Skeletal muscle tissue (tissue), 4 donors: ENCODE measurements around the gene ADAT3. TPM values are rescaled to one million over a fixed set of nuclear protein-coding genes. Genes with fewer than 3 reads are reported as not detected.

Experiments used
- H3K27ac ChIP-seq: one replicate; pipeline ENCODE4 v1.7.0; 2013; ENCODE audit warnings: mild to moderate bottlenecking, low read depth, low read length, inconsistent platforms
- H3K27me3 ChIP-seq, 3 donors: one replicate each; pipeline ENCODE4 v1.7.0; 2013; ENCODE audit warnings: low read length in 3 of 3; ENCODE audit not compliant: control insufficient read depth in 3 of 3, insufficient read depth in 3 of 3
- H3K36me3 ChIP-seq, 3 donors: one replicate each; pipeline ENCODE4 v1.7.0; 2013; ENCODE audit warnings: low read length in 3 of 3; ENCODE audit not compliant: control insufficient read depth in 3 of 3, insufficient read depth in 3 of 3
- H3K4me1 ChIP-seq, 3 donors: one replicate each; pipeline ENCODE4 v1.7.0; 2013; ENCODE audit warnings: low read length in 3 of 3, mild to moderate bottlenecking in 3 of 3; ENCODE audit not compliant: control insufficient read depth in 3 of 3, insufficient read depth in 3 of 3
- H3K4me3 ChIP-seq, 3 donors: one replicate each; pipeline ENCODE4 v1.7.0; 2013; ENCODE audit warnings: low read length in 3 of 3
- H3K9ac ChIP-seq, 3 donors: one replicate each; pipeline ENCODE4 v1.7.0; 2013; ENCODE audit warnings: low read length in 3 of 3, mild to moderate bottlenecking in 3 of 3, moderate library complexity in 2 of 3, low read depth in 1 of 3
- H3K9me3 ChIP-seq, 3 donors: one replicate each; pipeline ENCODE4 v1.7.0; 2013; ENCODE audit warnings: low read length in 3 of 3; ENCODE audit not compliant: control insufficient read depth in 3 of 3
- total RNA-seq: library from RNA; depleted of rRNA; stranded (reverse); fragments of >200 nt; gene quantifications from one replicate; pipeline ENCODE4 v1.2.3, GENCODE V29; 2014
- donor health status: Osteomylitis.

ADAT3 gene
- total RNA-seq, 1 donor from 2014 or later = 1.0 TPM

GRCh38 chr19:1921825-1922224, 16.6 kb downstream of the ADAT3 start:
- no peaks in the 10 kb centered on the region for H3K27me3 ChIP-seq
- no peak overlapping the region for H3K9ac ChIP-seq
- H3K9me3 ChIP-seq = no peaks in the 10 kb centered on the region
- H3K36me3 ChIP-seq = peaks cover 32 to 45% (median 34%) of the 10 kb centered on the region in 3 donors
- H3K4me3 ChIP-seq = no peak overlapping the region
- no peak overlapping the region for H3K27ac ChIP-seq
- H3K4me1 ChIP-seq = no peaks in the 10 kb centered on the region

GRCh38 chr19:1922803-1923202, 17.6 kb downstream of the ADAT3 start:
- Histone ChIP-seq H3K27ac (no peak overlapping the region), H3K27me3 (no peaks in the 10 kb centered on the region), H3K36me3 (peaks cover 30 to 42% (median 32%) of the 10 kb centered on the region in 3 donors), H3K9ac (no peak overlapping the region), H3K4me3 (no peak overlapping the region), H3K4me1 (no peaks in the 10 kb centered on the region), H3K9me3 (no peaks in the 10 kb centered on the region)

GRCh38 chr19:1923319-1923718, 18.1 kb downstream of the ADAT3 start:
- no peaks in the 10 kb centered on the region for H3K9me3 ChIP-seq
- no peaks in the 10 kb centered on the region for H3K27me3 ChIP-seq
- no peak overlapping the region for H3K9ac ChIP-seq
- peaks cover 25 to 37% (median 30%) of the 10 kb centered on the region in 3 donors for H3K36me3 ChIP-seq
- H3K4me1 ChIP-seq = no peaks in the 10 kb centered on the region
- H3K27ac ChIP-seq = no peak overlapping the region
- no peak overlapping the region for H3K4me3 ChIP-seq

DNA sequence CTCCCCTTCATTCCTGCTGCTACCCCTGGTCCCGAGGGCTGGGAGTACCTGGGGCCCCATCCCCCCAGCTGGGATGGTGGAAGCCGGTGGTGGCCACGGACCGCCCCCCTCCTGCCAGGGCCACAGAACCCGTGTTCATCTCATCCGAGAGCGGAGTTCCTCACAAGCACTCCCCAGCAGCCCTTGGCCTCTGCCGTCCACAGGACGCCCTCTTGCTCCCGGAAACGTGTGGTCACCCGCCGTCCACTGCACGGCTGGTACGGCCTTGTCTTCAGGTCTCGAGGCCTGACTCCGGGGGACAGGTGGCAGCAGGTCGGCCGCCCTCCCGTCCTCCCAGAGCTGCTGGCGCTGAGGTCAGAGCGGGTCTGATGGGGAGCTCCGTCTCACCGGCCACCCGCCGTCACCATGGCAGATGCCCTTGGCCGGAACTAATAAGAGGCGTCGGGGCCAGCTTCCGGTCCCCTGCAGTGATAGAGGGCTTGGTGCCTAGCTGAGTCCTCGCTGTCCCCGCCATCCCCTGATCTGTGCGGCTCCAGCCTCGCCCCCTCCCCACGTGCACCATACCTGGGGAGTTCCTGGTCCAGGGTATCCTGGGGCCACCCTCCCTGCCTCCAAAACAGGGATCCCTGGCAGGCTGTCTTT, 19.2 kb downstream of the ADAT3 start:
- no peak overlapping the region for H3K9ac ChIP-seq
- H3K27me3 ChIP-seq = no peaks in the 10 kb centered on the region
- peaks cover 21 to 36% (median 23%) of the 10 kb centered on the region in 3 donors for H3K36me3 ChIP-seq
- H3K4me1 ChIP-seq = peaks cover 4% of the 10 kb centered on the region in 3 donors
- no peaks in the 10 kb centered on the region for H3K9me3 ChIP-seq
- no peak overlapping the region for H3K27ac ChIP-seq
- no peak overlapping the region for H3K4me3 ChIP-seq

GRCh38 chr19:1925544-1925943, 20.3 kb downstream of the ADAT3 start:
- H3K4me1 ChIP-seq = peaks cover 11 to 12% (median 12%) of the 10 kb centered on the region in 3 donors
- peaks cover 15 to 28% (median 17%) of the 10 kb centered on the region in 3 donors for H3K36me3 ChIP-seq
- H3K27me3 ChIP-seq = peaks cover 0 to 4% (median 3%) of the 10 kb centered on the region in 3 donors
- H3K9ac ChIP-seq = no peak overlapping the region
- no peak overlapping the region for H3K4me3 ChIP-seq
- H3K27ac ChIP-seq = no peak overlapping the region
- no peaks in the 10 kb centered on the region for H3K9me3 ChIP-seq

GRCh38 chr19:1929021-1929742, 24.0 kb downstream of the ADAT3 start:
- Histone ChIP-seq H3K4me1 (peaks cover 11 to 12% (median 12%) of the 10 kb centered on the region in 3 donors), H3K27ac (no peak overlapping the region), H3K9ac (peak overlapping the region; percentile 10 to 74 (median 58)), H3K27me3 (peaks cover 0 to 4% (median 3%) of the 10 kb centered on the region in 3 donors), H3K9me3 (no peaks in the 10 kb centered on the region), H3K4me3 (peak overlapping the region; percentile 48 to 58 (median 48)), H3K36me3 (peaks cover 1 to 3% (median 3%) of the 10 kb centered on the region in 3 donors)

GRCh38 chr19:1931445-1931844, 26.2 kb downstream of the ADAT3 start:
- Histone ChIP-seq H3K27me3 (peaks cover 0 to 4% (median 3%) of the 10 kb centered on the region in 3 donors), H3K9ac (no peak overlapping the region), H3K36me3 (no peaks in the 10 kb centered on the region), H3K4me3 (no peak overlapping the region), H3K27ac (no peak overlapping the region), H3K9me3 (peaks cover 0 to 5% (median 4%) of the 10 kb centered on the region in 3 donors), H3K4me1 (peaks cover 15 to 25% (median 21%) of the 10 kb centered on the region in 3 donors)

DNA sequence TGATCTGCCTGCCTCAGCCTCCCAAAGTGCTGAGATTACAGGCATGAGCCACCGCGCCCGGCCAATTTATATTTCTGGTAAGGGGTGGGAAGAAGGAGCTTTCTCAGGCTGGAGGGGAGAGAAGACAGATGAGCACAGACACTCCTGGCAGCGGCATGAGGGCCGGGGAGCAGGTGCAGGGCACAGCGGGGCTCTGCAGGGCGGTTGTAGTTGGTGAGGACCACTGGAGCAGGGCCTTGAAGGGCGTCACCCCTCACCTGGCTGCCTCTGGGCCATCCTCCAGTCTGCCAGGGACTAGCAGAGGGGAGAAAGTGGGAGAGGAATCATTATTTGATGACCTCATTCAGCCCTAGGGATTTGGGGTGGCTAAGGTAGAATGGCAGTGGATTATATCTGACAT, 27.2 kb downstream of the ADAT3 start:
- Histone ChIP-seq H3K4me3 (no peak overlapping the region), H3K27ac (no peak overlapping the region), H3K9me3 (peaks cover 0 to 5% (median 4%) of the 10 kb centered on the region in 3 donors), H3K27me3 (peaks cover 0 to 4% (median 3%) of the 10 kb centered on the region in 3 donors), H3K4me1 (peaks cover 15 to 27% (median 21%) of the 10 kb centered on the region in 3 donors), H3K9ac (no peak overlapping the region), H3K36me3 (no peaks in the 10 kb centered on the region)

- Histone ChIP-seq H3K27ac (no peak overlapping the region), H3K9ac (no peak overlapping the region), H3K9me3 (peaks cover 0 to 5% (median 4%) of the 10 kb centered on the region in 3 donors), H3K4me1 (peaks cover 15 to 27% (median 21%) of the 10 kb centered on the region in 3 donors), H3K36me3 (no peaks in the 10 kb centered on the region), H3K27me3 (peaks cover 0 to 4% (median 3%) of the 10 kb centered on the region in 3 donors), H3K4me3 (no peak overlapping the region)
Measured at GRCh38 chr19:1933244-1933643, 28.0 kb downstream of the ADAT3 start.

- Histone ChIP-seq H3K4me1 (peaks cover 15 to 26% (median 20%) of the 10 kb centered on the region in 3 donors), H3K9me3 (peaks cover 0 to 5% (median 4%) of the 10 kb centered on the region in 3 donors), H3K9ac (no peak overlapping the region), H3K27me3 (peaks cover 0 to 4% (median 3%) of the 10 kb centered on the region in 3 donors), H3K36me3 (no peaks in the 10 kb centered on the region), H3K4me3 (no peak overlapping the region), H3K27ac (no peak overlapping the region)
Measured at GRCh38 chr19:1933942-1934341, 28.7 kb downstream of the ADAT3 start.
